ENCODE measurements around the gene RPS6KA5.

DNA sequence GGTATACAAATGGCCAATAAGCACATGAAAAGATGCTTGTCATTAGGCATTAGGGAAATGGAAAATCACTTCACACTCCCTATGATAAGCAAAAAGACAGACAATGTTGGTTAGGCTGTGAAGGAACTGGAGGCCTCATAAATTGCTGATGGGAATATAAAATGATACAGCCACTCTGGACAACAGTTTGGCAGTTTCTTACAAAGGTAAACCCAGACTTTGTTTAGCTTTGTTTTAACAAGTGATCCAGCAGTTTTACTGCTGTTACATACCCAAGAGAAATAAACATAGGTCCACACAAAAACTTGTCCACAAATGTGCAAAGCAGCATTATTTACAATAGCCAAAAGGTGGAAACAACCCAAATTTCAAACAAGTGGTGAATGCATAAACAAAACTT lies 5.4 kb downstream of the RPS6KA5 start:
- no peak for TF ChIP-seq POLR2A (IDR thresholded peaks at IDR 0.05)
- TF ChIP-seq, protein P1, sequence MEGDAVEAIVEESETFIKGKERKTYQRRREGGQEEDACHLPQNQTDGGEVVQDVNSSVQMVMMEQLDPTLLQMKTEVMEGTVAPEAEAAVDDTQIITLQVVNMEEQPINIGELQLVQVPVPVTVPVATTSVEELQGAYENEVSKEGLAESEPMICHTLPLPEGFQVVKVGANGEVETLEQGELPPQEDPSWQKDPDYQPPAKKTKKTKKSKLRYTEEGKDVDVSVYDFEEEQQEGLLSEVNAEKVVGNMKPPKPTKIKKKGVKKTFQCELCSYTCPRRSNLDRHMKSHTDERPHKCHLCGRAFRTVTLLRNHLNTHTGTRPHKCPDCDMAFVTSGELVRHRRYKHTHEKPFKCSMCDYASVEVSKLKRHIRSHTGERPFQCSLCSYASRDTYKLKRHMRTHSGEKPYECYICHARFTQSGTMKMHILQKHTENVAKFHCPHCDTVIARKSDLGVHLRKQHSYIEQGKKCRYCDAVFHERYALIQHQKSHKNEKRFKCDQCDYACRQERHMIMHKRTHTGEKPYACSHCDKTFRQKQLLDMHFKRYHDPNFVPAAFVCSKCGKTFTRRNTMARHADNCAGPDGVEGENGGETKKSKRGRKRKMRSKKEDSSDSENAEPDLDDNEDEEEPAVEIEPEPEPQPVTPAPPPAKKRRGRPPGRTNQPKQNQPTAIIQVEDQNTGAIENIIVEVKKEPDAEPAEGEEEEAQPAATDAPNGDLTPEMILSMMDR (IDR thresholded peaks at IDR 0.05) = no peak
- TF ChIP-seq POLR2AphosphoS5 (IDR thresholded peaks at IDR 0.05) = no peak
- no peak for TF ChIP-seq EP300 (IDR thresholded peaks at IDR 0.05)

All from gastroesophageal sphincter (tissue), 3 donors.